Activated CD4-positive, alpha-beta T cell treated with anti-CD3 and anti-CD28 coated beads, Interleukin-2, amount 50 U/mL, for 4 hours (primary cell): ENCODE results near the gene RALBP1.

ENCODE experiments used
- DNase-seq, 2 experiments: peaks; one replicate each; pipeline ENCODE4 v3.0.0-alpha.2; 2020

RALBP1 gene

DNA sequence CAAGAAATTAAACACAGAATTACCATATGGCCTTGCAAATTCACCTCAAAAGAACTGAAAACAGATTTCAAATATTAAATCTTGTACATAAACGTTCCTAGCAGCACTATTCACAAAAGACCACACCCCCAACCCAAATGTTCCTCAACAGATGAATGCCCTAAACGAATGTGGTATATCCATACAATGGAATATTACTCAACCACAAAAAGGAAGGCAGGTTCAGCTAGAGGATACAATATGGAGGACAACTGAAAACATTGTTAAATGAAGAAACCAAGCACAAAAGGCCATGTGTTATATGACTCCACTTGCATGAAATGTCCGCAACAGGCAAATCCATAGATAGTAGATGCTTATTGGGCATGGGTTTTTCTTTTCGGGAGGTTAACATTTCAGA lies 77.3 kb downstream of the RALBP1 start:
- DNase-seq = no peak

GRCh38 chr18:9557250-9557943 lies 82.1 kb downstream of the RALBP1 start:
- no peak for DNase-seq

- no peak for DNase-seq
These were observed 83.2 kb downstream of the RALBP1 start for GRCh38 chr18:9558387-9559064.

- no peak for DNase-seq
These were observed 83.9 kb downstream of the RALBP1 start for GRCh38 chr18:9559253-9559652.

DNA sequence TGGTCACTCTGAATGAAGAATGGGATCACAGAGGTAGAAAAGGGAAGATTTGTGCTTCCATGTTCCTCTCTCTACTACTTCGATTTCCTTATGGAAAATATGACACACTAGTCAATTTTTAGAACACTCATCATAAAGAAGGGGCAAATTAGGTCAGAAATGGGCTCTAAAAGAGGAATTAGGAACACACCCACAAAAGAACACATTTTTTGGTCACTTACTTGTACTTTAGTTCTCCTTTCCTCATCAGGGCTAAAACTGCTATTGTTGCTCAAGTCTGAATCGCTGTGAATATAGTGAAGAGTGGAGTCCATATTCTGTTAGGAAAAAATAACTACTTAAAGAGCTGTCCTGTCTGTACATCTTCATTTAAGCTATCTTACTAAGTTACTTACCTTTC lies 86.4 kb downstream of the RALBP1 start:
- no peak for DNase-seq

DNA sequence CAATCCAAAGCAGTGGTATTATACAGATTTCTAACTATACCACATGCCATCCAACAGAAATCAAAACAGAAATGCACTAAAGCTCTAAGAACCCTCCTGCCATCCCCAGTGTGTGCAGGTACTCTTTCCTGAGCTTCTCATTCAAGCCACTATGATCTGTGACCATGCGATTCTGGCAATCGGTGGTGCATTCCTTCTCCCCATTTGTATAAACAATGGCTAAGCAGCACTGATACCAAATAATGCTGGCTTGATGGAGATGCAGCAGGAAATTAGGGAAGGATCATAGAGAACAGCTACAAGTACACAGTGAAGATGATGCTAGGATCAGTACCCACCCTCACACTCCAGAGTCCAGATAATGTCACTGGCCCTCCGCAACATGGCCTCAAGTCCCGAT lies 87.3 kb downstream of the RALBP1 start:
- no peak for DNase-seq

GRCh38 chr18:9563331-9563730 lies 88.0 kb downstream of the RALBP1 start:
- no peak for DNase-seq

DNA sequence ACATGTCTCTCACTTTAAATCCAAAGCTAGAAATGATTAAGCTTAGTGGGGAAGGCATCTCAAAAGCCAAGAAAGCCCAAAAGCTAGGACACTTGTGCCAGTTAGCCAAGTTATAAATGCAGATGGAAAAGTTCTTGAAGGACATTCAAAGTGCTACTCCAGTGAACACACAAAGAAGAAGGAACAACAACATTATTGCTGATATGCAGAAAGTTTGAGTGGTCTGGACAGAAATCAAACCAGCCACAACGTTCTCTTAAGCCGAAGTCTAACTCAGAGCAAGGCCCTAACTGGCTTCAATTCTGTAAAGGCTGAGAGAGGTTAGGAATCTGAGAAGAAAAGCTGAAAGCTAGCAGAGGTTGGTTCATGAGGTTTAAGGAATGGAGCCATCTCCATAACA lies 90.1 kb downstream of the RALBP1 start:
- no peak for DNase-seq

GRCh38 chr18:9568186-9568585 lies 92.9 kb downstream of the RALBP1 start:
- no peak for DNase-seq

GRCh38 chr18:9569178-9569577 lies 93.9 kb downstream of the RALBP1 start:
- no peak for DNase-seq

- no peak for DNase-seq
These were observed 94.9 kb downstream of the RALBP1 start for GRCh38 chr18:9570255-9570654.

GRCh38 chr18:9571546-9571945 lies 96.2 kb downstream of the RALBP1 start:
- no peak for DNase-seq

- no peak for DNase-seq
These were observed 99.3 kb downstream of the RALBP1 start for GRCh38 chr18:9574473-9575115.

- no peak for DNase-seq
These were observed 100.2 kb downstream of the RALBP1 start for GRCh38 chr18:9575558-9575957.

- DNase-seq = no peak
These were observed 102.0 kb downstream of the RALBP1 start for GRCh38 chr18:9577361-9577760.

DNA sequence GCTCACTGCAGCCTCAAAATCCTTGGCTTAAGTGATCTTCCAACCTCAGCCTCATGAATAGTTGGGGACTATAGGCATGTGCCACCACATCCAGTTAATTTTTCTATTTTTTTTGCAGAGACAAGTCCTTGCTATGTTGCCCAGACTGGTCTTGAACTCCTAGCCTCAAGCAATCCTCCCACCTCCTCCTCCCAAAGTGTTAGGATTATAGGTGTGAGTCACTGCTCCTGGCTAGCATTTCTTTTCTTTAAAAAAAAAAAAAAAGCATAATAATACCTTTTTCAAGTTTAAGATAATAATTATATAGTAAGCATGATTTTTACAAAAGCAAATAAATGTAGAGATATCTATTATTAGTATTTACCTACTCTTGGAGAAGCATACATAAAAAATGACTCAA lies 103.0 kb downstream of the RALBP1 start:
- DNase-seq = no peak

GRCh38 chr18:9581667-9582066 lies 106.4 kb downstream of the RALBP1 start:
- no peak for DNase-seq

DNA sequence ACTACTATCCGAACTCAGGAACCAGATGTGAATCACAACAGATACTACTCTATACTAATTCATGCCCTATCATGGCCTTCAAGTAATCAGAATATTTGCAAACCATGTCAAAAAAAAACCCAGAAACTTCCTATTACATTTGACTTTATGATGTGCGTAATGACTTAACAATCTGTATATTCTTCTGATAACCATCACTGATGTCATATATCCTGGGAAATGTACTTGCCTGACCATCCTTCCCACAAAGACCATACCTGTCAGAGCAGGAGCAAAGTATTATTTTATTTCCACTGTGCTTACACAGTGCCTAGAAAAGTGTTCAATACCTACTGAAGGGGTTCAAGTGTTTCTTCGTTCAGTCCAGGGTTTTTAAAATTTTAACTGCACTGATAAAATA lies 111.5 kb downstream of the RALBP1 start:
- DNase-seq = no peak
